NCI-H748 (cell line): ENCODE data around the gene RASL10A.

ENCODE experiments used
- DNase-seq: peaks from one replicate; lab custom pipeline; 2025; ENCODE audit not compliant: unreplicated experiment; lab: John Stamatoyannopoulos, UW

The RASL10A gene

DNA sequence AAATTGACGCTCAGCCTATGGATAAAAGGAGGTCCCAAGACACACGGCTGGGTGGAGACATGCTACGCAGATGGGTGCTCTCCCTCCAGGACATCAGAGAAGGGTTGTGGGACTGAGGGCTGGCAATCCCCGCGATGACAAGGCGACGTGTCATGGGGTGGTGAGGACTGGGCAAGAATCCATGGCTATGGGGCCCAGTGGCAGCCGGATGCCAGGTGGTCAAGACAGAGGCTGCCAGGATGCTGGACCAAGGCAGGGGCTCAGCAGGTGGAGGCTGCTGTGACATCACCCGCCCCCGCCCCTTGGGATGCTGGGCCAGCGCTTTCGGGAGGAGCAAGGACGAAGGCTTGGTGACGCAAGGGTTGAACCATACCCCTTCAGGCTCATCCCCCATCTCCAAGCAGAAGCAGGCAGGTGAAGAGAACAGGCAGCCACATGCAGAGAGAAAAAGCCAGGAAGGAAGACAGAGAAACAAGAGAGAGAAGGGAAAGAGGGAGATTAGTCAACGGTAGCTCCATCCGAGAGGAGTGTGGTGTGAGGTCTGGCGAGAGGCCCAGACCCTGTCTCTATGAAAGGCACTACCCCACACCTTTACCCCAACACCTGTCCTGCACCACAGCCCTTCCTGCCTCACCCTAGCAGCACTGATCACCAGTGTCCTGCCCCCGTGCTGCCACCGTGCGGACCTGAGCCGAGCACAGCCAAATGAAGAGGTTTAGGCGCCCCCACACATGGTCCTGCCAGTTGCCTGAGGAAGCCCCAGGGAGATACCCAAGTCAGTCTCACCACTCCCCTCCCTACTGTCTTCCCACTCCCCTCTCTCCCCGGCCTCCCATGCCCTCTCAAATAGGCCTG is 24.1 kb upstream of the RASL10A start:
- no peak for DNase-seq

DNA sequence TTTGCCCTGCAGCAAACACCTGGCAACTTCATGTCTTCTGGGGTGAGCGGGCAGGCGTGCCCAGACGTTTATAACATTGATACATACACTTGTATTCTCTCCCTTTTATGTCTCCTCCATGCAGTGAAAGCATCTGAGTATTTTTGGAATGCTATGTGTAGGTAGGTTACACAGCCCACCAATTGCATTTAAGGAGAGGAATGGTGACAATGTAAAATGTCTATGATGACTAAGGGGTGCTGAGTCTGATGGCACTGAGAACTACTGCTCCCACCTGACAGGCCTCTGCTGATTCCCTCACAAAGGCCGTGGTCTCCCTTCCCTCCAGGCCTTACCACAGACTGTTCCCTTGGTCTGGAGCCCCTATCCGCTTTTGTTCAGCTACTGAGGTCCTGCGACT is 22.9 kb upstream of the RASL10A start:
- no peak for DNase-seq

- no peak for DNase-seq
Measured at GRCh38 chr22:29337631-29338284, 22.3 kb upstream of the RASL10A start.

DNA sequence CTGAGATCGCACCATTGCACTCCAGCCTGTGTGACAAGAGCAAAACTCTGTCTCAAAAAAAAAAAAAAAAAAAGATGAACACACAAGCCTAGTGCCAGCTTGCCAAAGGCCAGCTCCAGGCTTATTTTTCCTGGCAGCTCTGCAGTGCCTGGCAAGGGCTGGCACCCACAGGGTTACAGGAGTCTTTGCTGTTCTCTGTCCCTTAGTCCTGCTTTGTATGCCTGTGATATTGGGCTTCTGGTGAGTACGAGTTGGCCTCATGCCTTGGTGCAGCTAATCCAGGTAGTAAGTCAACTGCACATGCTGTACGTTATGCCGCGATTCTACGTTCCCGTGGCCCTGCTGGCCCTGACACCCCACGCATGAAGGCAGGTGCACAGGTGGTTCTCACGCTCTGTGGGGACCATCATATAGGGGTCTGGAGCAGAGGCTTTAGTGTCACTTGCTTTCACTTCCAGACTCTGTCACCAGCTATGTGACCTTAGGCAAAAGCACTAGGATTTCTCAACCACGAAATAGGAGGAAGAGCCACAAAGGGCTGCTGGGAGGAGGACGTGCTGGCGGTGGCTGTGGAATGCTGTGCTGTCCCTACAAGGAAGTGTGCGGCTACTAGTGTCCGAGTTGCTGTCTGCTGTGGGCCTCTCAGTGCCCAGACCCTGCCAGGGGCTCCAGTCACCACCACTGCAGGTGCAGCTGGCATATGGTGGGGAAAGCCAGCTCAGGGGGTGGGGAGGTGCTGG is 21.4 kb upstream of the RASL10A start:
- DNase-seq, result no peak

DNA sequence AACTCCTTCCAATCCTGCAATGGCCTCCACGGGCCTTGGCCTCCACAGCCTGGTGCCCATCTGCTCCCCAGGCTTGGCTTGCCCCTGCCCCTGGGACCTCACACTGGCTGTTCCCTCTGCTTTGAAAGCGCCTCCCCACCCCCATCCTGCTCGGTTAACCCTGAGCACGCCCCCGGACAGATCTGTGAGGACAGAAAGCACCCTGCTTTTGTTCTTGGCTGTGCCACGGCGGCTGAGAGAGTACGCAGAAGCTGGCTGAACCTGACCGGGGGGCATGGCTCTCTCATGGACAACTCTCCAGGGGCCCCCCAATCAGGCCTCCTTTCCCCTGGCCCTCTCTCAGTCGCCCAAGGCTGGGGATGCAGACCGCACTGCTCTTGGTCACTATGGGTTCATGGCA is 20.2 kb upstream of the RASL10A start:
- DNase-seq, result no peak

DNA sequence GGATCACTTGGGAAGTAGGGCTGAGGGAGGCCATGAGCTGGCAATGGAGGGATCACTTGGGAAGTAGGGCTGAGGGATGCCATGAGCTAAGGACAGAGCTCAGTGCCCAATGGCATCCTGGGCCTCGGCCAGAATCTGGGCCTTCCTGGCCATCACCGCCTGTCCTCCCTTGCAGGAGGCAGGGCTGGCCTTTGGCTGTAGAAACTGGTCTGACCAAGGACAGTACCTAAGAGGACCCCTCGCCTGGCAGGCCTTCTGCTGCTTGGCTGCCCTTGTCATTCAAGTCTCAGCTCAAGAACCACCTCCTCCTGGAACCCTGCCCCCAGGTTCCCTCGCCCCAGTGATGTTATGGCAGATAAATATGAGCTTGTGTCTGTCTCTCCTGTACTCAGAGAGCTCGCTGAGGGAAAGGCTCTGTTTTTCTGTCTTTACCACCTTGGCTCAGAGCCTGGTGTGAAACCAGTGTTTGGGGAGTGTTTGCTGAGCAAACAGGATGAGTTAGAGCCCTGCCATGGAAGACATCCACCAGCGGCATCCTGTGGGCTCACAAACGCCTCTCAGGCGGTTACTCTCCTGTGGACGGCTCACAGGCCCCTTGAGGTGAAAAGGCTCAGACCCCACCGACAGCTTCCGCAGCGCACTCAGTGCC is 19.3 kb upstream of the RASL10A start:
- no peak for DNase-seq

- DNase-seq, result no peak
Measured at GRCh38 chr22:29334148-29334547, 18.7 kb upstream of the RASL10A start.

DNA sequence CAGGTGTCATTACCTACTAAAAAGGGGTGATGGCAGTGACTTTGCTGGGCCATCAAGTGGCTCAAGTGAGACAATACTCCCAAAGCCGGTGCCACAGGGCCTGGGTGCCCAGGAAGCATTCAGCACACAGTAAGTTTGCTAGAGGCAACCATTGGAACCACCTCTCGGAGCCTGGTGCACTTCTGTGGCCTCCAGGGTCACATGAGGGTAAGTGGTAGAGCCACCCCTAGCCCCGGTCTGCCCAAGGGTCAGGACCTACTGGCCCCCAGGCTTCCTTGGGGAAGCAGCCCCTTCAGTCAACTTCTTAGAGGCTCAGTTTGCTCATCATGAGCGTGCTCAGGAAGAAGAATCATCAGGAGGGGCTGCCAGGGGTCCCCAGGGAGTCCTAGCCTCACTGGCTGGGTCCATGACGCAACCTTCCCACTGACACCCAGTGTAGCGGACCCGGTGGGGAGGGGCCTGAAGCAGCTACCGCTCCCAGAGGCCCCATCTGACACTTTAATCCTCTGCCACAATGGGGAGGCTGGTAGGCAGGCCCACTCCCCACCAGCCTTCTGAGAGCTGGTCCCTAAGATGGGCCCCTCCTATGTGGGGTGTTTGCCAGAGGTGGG is 17.5 kb upstream of the RASL10A start:
- DNase-seq, result no peak

DNA sequence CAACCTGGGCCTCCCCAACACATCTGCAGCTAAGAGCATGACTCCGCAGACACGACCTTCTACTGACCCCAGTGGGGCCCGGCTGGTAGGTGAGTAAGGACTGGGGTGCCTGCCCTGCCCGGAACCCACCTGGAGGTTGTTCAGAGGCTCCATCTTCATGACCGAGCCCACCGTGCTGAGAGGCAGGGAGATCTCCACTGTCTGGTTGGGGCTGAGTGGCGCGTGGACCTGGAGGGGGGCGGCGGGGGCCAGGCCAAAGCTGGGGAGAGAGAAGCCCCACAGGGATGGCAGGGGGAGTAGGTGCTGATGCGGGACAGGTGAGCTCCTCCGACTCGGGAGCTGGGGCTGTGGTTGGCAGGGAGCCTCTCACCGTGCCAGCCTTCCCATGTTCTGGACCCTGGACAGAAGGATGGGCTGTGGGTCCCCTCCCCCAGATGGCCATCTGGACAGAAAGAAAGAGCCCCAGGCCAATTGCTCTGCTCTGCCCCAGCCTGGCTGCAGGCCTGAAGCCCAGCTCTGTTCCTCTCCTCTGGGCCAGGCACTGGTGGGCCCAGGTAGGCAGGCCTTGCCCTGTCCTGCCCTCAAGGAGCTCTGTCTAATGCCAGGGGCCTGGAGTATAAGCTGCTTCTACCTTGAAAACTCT is 16.3 kb upstream of the RASL10A start:
- no peak for DNase-seq

- no peak for DNase-seq
Measured at GRCh38 chr22:29331213-29331612, 15.7 kb upstream of the RASL10A start.

GRCh38 chr22:29330753-29331152 is 15.3 kb upstream of the RASL10A start:
- DNase-seq, result no peak

- no peak for DNase-seq
Measured at GRCh38 chr22:29330291-29330690, 14.8 kb upstream of the RASL10A start.

DNA sequence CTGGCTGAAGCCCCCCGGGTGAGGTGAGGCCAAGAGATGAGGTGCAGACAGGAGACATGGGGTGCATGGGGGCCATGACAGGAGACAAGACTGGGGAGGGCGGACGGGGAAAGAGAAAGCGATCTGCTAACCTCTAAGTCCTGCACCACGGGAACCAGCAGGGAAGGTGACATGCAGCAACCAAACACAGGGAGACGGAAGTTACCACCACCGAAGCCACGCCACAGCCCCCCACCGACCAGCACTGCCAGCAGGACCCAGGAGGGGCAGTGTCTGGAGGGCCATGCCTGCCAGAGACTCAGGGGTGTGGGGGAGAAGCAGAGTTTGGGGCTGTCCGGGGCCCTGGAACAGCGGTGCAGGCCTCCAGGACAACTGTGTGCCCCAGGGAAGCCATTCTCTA is 14.1 kb upstream of the RASL10A start:
- no peak for DNase-seq

- no peak for DNase-seq
Measured at GRCh38 chr22:29328566-29329500, 13.3 kb upstream of the RASL10A start.

GRCh38 chr22:29328055-29328454 is 12.6 kb upstream of the RASL10A start:
- no peak for DNase-seq

DNA sequence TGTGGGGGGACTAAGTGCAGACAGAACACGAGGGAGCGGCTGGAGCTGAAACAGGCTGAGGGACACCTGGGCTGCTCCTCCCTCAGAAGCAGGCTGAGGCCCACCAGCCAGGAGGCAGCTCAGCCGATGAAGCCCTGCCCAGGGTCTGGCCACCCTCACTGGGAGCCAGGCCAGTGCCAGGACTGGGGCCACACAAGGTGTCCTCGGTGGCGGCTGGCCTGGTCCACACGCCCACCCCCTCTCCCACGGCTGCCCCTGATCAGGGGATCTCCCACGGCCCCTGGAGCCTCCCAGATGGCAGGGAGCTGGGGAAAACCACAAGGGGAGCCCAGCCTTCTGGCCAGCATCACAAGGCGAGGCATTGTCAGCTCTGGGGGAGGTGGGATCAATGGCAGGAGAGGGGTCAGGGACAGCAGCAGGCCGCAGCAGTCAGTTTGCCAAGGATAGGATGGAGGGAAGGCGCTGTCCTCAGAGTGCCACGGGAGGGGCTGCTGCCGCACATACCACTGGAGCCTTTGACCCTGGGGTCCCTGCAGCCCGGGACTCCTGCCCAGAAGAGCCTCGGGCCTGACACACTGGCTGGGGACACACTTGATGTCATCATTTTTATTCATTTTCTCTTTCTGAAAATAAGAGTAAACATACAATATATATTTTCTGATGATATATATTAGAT is 11.7 kb upstream of the RASL10A start:
- no peak for DNase-seq

- no peak for DNase-seq
Measured at GRCh38 chr22:29326481-29326880, 11.0 kb upstream of the RASL10A start.

GRCh38 chr22:29325785-29326315 is 10.4 kb upstream of the RASL10A start:
- no peak for DNase-seq

- DNase-seq, result no peak
Measured at GRCh38 chr22:29325356-29325755, 9.9 kb upstream of the RASL10A start.
